DOHH2 (cell line): ENCODE results near the gene SCGB1A1.

ENCODE experiments used
- CTCF ChIP-seq: fragments of 200-600 bp; sonication (generic); IDR thresholded peaks from one replicate; pipeline ENCODE4 v1.5.1; 2014; ENCODE audit warnings: antibody characterized with exemption, mild to moderate bottlenecking, low read depth, low read length; ENCODE audit not compliant: poor library complexity, severe bottlenecking
- EZH2phosphoT487 ChIP-seq: fragments of 200-600 bp; sonication (generic); IDR thresholded peaks from 2 replicates; pipeline ENCODE4 v1.6.1; 2017; ENCODE audit warnings: borderline replicate concordance, mild to moderate bottlenecking, antibody characterized with exemption, low read length, moderate library complexity, mixed read lengths

GRCh38 chr11:62419943-62420342, 1.1 kb downstream of the SCGB1A1 start:
- TF ChIP-seq CTCF (no peak), EZH2phosphoT487 (no peak)
